ENCODE measurements around the gene REEP1. TPM values are rescaled to one million over a fixed set of nuclear protein-coding genes. Genes with fewer than 3 reads are reported as not detected.

The REEP1 gene
- total and polyA plus RNA-seq, 2 donors (not counting 1 experiment from before 2014, with no cell fraction given), result not detected

GRCh38 chr2:86336675-86337243 lies 667 bp downstream of the REEP1 start:
- peaks cover 0 to 60% (median 45%) of the 10 kb centered on the region in 4 experiments for H3K27me3 ChIP-seq (replicated peaks in 1 of 4; ENCODE audit: control extremely low read depth in 1 of 4, control insufficient read depth in 3 of 4, insufficient read depth in 4 of 4, low read length in 3 of 4)
- H3K4me1 ChIP-seq (ENCODE audit: control insufficient read depth in 2 of 2, insufficient read depth in 2 of 2, low read length in 2 of 2), result peaks cover 6 to 18% of the 10 kb centered on the region in 2 donors
- peak overlapping the region; percentile 72 for H3K4me3 Mint-ChIP-seq
- POLR2A ChIA-PET, result no interaction called here
- H3K36me3 ChIP-seq (replicated peaks in 1 of 2; ENCODE audit: control extremely low read depth in 1 of 2, control insufficient read depth in 1 of 2, extremely low read depth in 1 of 2, insufficient read depth in 2 of 2, low read length in 1 of 2), result no peaks in the 10 kb centered on the region
- WGBS (ENCODE audit: insufficient coverage), result 3% methylated on average over 45 of the region's 45 CpGs
- peaks cover 18% of the 10 kb centered on the region for H3K4me1 Mint-ChIP-seq
- no peak overlapping the region for H3K27ac ChIP-seq (ENCODE audit: low read length in 2 of 2)
- H3K27me3 Mint-ChIP-seq, result peaks cover 60% of the 10 kb centered on the region
- no peak overlapping the region for H3K27ac Mint-ChIP-seq
- DNase-seq (peak; percentile 18), ATAC-seq (ENCODE audit: low read depth) (no peak)
- peak overlapping the region; percentile 27 for H2AFZ ChIP-seq (ENCODE audit: insufficient read depth, low read depth, low read length, poor library complexity, severe bottlenecking)
- no peaks in the 10 kb centered on the region for H3K79me2 ChIP-seq (ENCODE audit: control insufficient read depth, insufficient read depth, low read length)
- peak overlapping the region; percentile 67 for H3K4me2 ChIP-seq (replicated peaks; ENCODE audit: low read depth, low read length, poor library complexity, severe bottlenecking)
- H4K20me1 ChIP-seq (ENCODE audit: control insufficient read depth, insufficient read depth, low read length, poor library complexity, severe bottlenecking), result no peaks in the 10 kb centered on the region
- H3K9ac ChIP-seq (ENCODE audit: low read length), result peak overlapping the region; percentile 29
- intact Hi-C loops (cut with micrococcal nuclease), result no loop called here
- no peak for TF ChIP-seq EZH2 (IDR thresholded peaks at IDR 0.05; ENCODE audit: borderline replicate concordance, insufficient read depth, low read depth, low read length, poor library complexity, severe bottlenecking)
- TF ChIP-seq CTCF (IDR thresholded peaks at IDR 0.05), result no peak
- H3K4me3 ChIP-seq (ENCODE audit: control extremely low read depth in 1 of 5, extremely low read depth in 1 of 5, insufficient read depth in 1 of 5, low read depth in 2 of 5, low read length in 4 of 5), result peak overlapping the region in 1 of 5 experiments; percentile 33
- CTCF ChIA-PET, result interaction anchor here (1.9 kb wide), 1 partner anchor 116 kb away, joined by 4 read pairs; no protein-coding TSS in a partner anchor
- H3K9me3 Mint-ChIP-seq (ENCODE audit: insufficient read depth), result peaks cover 8% of the 10 kb centered on the region
- H3K9me3 ChIP-seq (ENCODE audit: control extremely low read depth in 1 of 3, control insufficient read depth in 2 of 3, insufficient read depth in 1 of 3, low read length in 2 of 3), result peaks cover 0 to 9% (median 8%) of the 10 kb centered on the region in 3 donors

DNA sequence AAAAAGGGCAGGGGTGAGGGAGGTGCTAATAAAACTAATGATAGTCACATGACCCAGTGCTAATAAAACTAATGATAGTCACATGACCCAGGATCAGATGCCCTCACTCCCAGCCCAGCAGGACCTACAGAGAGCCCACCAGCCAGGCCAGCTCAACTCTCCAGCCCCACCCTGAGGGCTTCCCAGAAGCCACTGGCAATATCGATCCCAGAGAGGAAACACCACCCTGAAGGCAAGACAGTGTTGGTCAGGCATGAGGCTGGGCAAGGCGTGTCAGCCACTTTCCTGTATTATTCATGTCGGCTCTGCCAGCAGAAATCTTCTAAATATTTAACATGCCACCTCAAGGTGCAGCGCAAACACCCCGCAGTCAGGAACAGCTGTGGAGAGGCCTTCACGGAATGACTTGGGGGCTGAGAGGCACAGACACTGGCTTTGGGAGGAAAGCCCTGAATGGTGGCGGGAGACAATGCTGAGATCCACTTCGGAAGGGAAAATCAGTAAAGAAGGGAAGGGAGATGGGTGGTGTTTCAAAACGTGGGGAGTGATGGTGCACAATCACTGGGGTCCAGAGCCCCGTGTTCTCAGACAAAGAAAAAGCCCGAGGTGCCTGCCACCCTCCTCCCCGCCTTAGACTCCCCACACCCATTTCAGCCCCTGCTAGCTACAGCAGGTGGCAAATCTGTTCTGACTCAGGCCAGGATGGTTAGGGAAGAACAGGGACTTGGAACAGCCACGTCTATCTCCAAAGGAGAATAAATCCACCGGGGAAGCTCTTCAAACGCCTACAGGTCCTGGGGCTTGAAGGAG lies 1.4 kb downstream of the REEP1 start:
- Histone ChIP-seq H3K27ac (ENCODE audit: low read length in 2 of 2) (no peak overlapping the region), H3K9me3 (ENCODE audit: control extremely low read depth in 1 of 3, control insufficient read depth in 2 of 3, insufficient read depth in 1 of 3, low read length in 2 of 3) (peaks cover 0 to 9% (median 3%) of the 10 kb centered on the region in 3 donors), H3K9ac (ENCODE audit: low read length) (no peak overlapping the region), H3K27me3 (replicated peaks in 1 of 4; ENCODE audit: control extremely low read depth in 1 of 4, control insufficient read depth in 3 of 4, insufficient read depth in 4 of 4, low read length in 3 of 4) (peaks cover 0 to 65% (median 44%) of the 10 kb centered on the region in 4 experiments), H4K20me1 (ENCODE audit: control insufficient read depth, insufficient read depth, low read length, poor library complexity, severe bottlenecking) (no peaks in the 10 kb centered on the region), H3K36me3 (replicated peaks in 1 of 2; ENCODE audit: control extremely low read depth in 1 of 2, control insufficient read depth in 1 of 2, extremely low read depth in 1 of 2, insufficient read depth in 2 of 2, low read length in 1 of 2) (no peaks in the 10 kb centered on the region), H3K79me2 (ENCODE audit: control insufficient read depth, insufficient read depth, low read length) (no peaks in the 10 kb centered on the region), H3K4me2 (replicated peaks; ENCODE audit: low read depth, low read length, poor library complexity, severe bottlenecking) (no peak overlapping the region), H3K4me3 (ENCODE audit: control extremely low read depth in 1 of 5, extremely low read depth in 1 of 5, insufficient read depth in 1 of 5, low read depth in 2 of 5, low read length in 4 of 5) (no peak overlapping the region), H2AFZ (ENCODE audit: insufficient read depth, low read depth, low read length, poor library complexity, severe bottlenecking) (peak overlapping the region; percentile 27), H3K4me1 (ENCODE audit: control insufficient read depth in 2 of 2, insufficient read depth in 2 of 2, low read length in 2 of 2) (peaks cover 6 to 18% of the 10 kb centered on the region in 2 donors)
- H3K4me1 Mint-ChIP-seq, result peaks cover 18% of the 10 kb centered on the region
- ATAC-seq (ENCODE audit: low read depth), result no peak
- 38% methylated on average over 10 of the region's 15 CpGs for WGBS (ENCODE audit: insufficient coverage)
- POLR2A ChIA-PET, result no interaction called here
- peak overlapping the region; percentile 72 for H3K4me3 Mint-ChIP-seq
- CTCF ChIA-PET, result interaction anchor here (1.9 kb wide), 1 partner anchor 116 kb away, joined by 4 read pairs; no protein-coding TSS in a partner anchor
- H3K27ac Mint-ChIP-seq, result no peak overlapping the region
- H3K9me3 Mint-ChIP-seq (ENCODE audit: insufficient read depth), result peaks cover 4% of the 10 kb centered on the region
- TF ChIP-seq EZH2 (IDR thresholded peaks at IDR 0.05; ENCODE audit: borderline replicate concordance, insufficient read depth, low read depth, low read length, poor library complexity, severe bottlenecking) (no peak), CTCF (IDR thresholded peaks at IDR 0.05) (no peak)
- peaks cover 54% of the 10 kb centered on the region for H3K27me3 Mint-ChIP-seq
- DNase-seq, result no peak
- intact Hi-C loops (cut with micrococcal nuclease), result no loop called here

Measured in B cell (primary cell).